Body of pancreas (tissue), 4 donors: ENCODE data around the gene GLIPR1. TPM values are rescaled to one million over a fixed set of nuclear protein-coding genes. Genes with fewer than 3 reads are reported as not detected.

Source experiments
- ATAC-seq: fragments of 150-250 bp; one replicate; pipeline ENCODE4 v1.9.1; 2016
- DNase-seq, 4 donors: peaks; one replicate each; pipeline ENCODE4 v3.0.0-alpha.2; 2019
- H3K27ac ChIP-seq, 4 donors: fragments of 200-600 bp; sonication (generic); 1 replicate in 3 of 4; 2 replicates in 1 of 4; pipeline versions ENCODE4 v1.5.1 to v1.6.1; 2016 to 2019; ENCODE audit warnings: mild to moderate bottlenecking in 1 of 4, mixed read lengths in 1 of 4, moderate library complexity in 1 of 4
- H3K27me3 ChIP-seq, 2 donors: fragments of 200-600 bp; sonication (generic); one replicate each; pipeline ENCODE4 v1.6.0; 2016; ENCODE audit warnings: mild to moderate bottlenecking in 1 of 2
- H3K36me3 ChIP-seq, 2 donors: fragments of 200-600 bp; sonication (generic); replicated peaks in 1 of 2; 2 replicates each; pipeline ENCODE4 v1.5.1; 2016; ENCODE audit warnings: low read depth in 2 of 2; ENCODE audit not compliant: insufficient read depth in 1 of 2
- H3K4me1 ChIP-seq: fragments of 200-600 bp; sonication (generic); one replicate; pipeline ENCODE4 v1.6.0; 2016
- H3K4me3 ChIP-seq, 2 donors: fragments of 200-600 bp; sonication (generic); 1 replicate in 1 of 2; 2 replicates in 1 of 2; pipeline ENCODE4 v1.5.1; 2016 to 2019
- H3K9me3 ChIP-seq, 3 donors: fragments of 200-600 bp; sonication (generic); 1 replicate in 2 of 3; 2 replicates in 1 of 3; pipeline ENCODE4 v1.5.1; 2016
- CTCF ChIP-seq, 7 experiments: fragments of 450-650 bp in 4 of 7; fragments of 200-600 bp in 3 of 7; sonication (generic) in 3 of 7; IDR thresholded peaks; one replicate each; pipeline ENCODE4 v1.5.1; 2016 to 2019; ENCODE audit warnings: antibody characterized with exemption in 7 of 7
- POLR2A ChIP-seq, 3 donors: fragments of 450-650 bp; IDR thresholded peaks; one replicate each; pipeline ENCODE4 v1.6.1; 2016; ENCODE audit warnings: antibody characterized with exemption in 3 of 3, mild to moderate bottlenecking in 2 of 3
- WGBS, 2 donors: methylation state at CpG; one replicate each; pipeline ENCODE4 v1.1.5; 2017; 5-methylcytosine and 5-hydroxymethylcytosine counted together
- intact Hi-C: fragments of 100-400 bp; cut with DNase I; formaldehyde crosslinking; loops from one replicate; pipeline ENCODE4 v1.15.1; 2023
- total RNA-seq, 2 donors: library from RNA; depleted of rRNA; stranded (reverse); fragments of >200 nt; gene quantifications; one replicate each; pipeline ENCODE4 v1.1.0, GENCODE V29; 2016

The GLIPR1 gene
- total RNA-seq, 2 donors from 2014 or later, result 5.4 to 6.3 TPM

- intact Hi-C loops, result no loop called here
- 88 to 94% methylated on average over 3 of the region's 3 CpGs for WGBS, 2 donors
- Histone ChIP-seq H3K4me1 (no peaks in the 10 kb centered on the region), H3K4me3 (no peak overlapping the region), H3K36me3 (no peaks in the 10 kb centered on the region), H3K9me3 (peaks cover 0 to 14% (median 0%) of the 10 kb centered on the region in 3 donors), H3K27ac (no peak overlapping the region), H3K27me3 (no peaks in the 10 kb centered on the region)
- DNase-seq, result no peak
- no peak for ATAC-seq
- no peak for TF ChIP-seq CTCF (IDR thresholded peaks at IDR 0.05)
- TF ChIP-seq POLR2A (IDR thresholded peaks at IDR 0.05), result no peak
Observed at GRCh38 chr12:75459755-75460154, 20.8 kb upstream of the GLIPR1 start.

GRCh38 chr12:75460204-75460603 lies 20.4 kb upstream of the GLIPR1 start:
- H3K36me3 ChIP-seq, result no peaks in the 10 kb centered on the region
- no peak overlapping the region for H3K4me3 ChIP-seq
- ATAC-seq (no peak), DNase-seq (no peak)
- no peak overlapping the region for H3K27ac ChIP-seq
- H3K27me3 ChIP-seq, result no peaks in the 10 kb centered on the region
- H3K4me1 ChIP-seq, result no peaks in the 10 kb centered on the region
- intact Hi-C loops, result no loop called here
- TF ChIP-seq POLR2A (IDR thresholded peaks at IDR 0.05) (no peak), CTCF (IDR thresholded peaks at IDR 0.05) (no peak)
- H3K9me3 ChIP-seq, result peaks cover 0 to 14% (median 0%) of the 10 kb centered on the region in 3 donors

- H3K27ac ChIP-seq, result no peak overlapping the region
- intact Hi-C loops, result no loop called here
- 62 to 73% methylated on average over 6 of the region's 6 CpGs for WGBS, 2 donors
Observed at GRCh38 chr12:75471902-75472890, 8.4 kb upstream of the GLIPR1 start.

GRCh38 chr12:75474116-75474515 lies 6.4 kb upstream of the GLIPR1 start:
- ATAC-seq (no peak), DNase-seq (no peak)
- Histone ChIP-seq H3K27ac (no peak overlapping the region), H3K4me1 (no peaks in the 10 kb centered on the region), H3K27me3 (no peaks in the 10 kb centered on the region), H3K4me3 (no peak overlapping the region), H3K36me3 (no peaks in the 10 kb centered on the region), H3K9me3 (no peaks in the 10 kb centered on the region)
- intact Hi-C loops, result no loop called here
- 29 to 56% methylated on average over 2 of the region's 2 CpGs for WGBS, 2 donors
- TF ChIP-seq CTCF (IDR thresholded peaks at IDR 0.05), result no peak
- no peak for TF ChIP-seq POLR2A (IDR thresholded peaks at IDR 0.05)

More at GRCh38 chr12:75471902-75472890, 8.4 kb upstream of the GLIPR1 start:
- TF ChIP-seq POLR2A (IDR thresholded peaks at IDR 0.05), result no peak
- TF ChIP-seq CTCF (IDR thresholded peaks at IDR 0.05), result no peak
- DNase-seq (no peak), ATAC-seq (no peak)
- no peaks in the 10 kb centered on the region for H3K9me3 ChIP-seq
- no peaks in the 10 kb centered on the region for H3K4me1 ChIP-seq
- H3K36me3 ChIP-seq, result no peaks in the 10 kb centered on the region
- H3K27me3 ChIP-seq, result no peaks in the 10 kb centered on the region
- no peak overlapping the region for H3K4me3 ChIP-seq
